Measurements from ENCODE around the gene MYH11.

The MYH11 gene

GRCh38 chr16:15887283-15887682 lies 30.5 kb upstream of the MYH11 start:
- Histone ChIP-seq H3K9me3 (ENCODE audit: insufficient read depth, low read length) (no peaks in the 10 kb centered on the region), H2AFZ (ENCODE audit: low read depth, low read length) (no peak overlapping the region), H3K27me3 (ENCODE audit: low read depth, low read length) (no peaks in the 10 kb centered on the region), H3K4me3 (ENCODE audit: low read length) (peak overlapping the region; percentile 96), H4K20me1 (ENCODE audit: insufficient read depth, low read length) (peaks cover 9% of the 10 kb centered on the region; the same call in 1 of the 2 replicates), H3K4me2 (ENCODE audit: low read length) (peak overlapping the region; percentile 80), H3K79me2 (ENCODE audit: low read length) (peaks cover 49% of the 10 kb centered on the region), H3K36me3 (replicated peaks; ENCODE audit: low read depth, low read length) (no peaks in the 10 kb centered on the region), H3K27ac (ENCODE audit: low read length) (no peak overlapping the region), H3K4me1 (ENCODE audit: low read length) (peaks cover 13% of the 10 kb centered on the region), H3K9ac (ENCODE audit: low read length) (peak overlapping the region; percentile 92)
- TF ChIP-seq, protein P1, sequence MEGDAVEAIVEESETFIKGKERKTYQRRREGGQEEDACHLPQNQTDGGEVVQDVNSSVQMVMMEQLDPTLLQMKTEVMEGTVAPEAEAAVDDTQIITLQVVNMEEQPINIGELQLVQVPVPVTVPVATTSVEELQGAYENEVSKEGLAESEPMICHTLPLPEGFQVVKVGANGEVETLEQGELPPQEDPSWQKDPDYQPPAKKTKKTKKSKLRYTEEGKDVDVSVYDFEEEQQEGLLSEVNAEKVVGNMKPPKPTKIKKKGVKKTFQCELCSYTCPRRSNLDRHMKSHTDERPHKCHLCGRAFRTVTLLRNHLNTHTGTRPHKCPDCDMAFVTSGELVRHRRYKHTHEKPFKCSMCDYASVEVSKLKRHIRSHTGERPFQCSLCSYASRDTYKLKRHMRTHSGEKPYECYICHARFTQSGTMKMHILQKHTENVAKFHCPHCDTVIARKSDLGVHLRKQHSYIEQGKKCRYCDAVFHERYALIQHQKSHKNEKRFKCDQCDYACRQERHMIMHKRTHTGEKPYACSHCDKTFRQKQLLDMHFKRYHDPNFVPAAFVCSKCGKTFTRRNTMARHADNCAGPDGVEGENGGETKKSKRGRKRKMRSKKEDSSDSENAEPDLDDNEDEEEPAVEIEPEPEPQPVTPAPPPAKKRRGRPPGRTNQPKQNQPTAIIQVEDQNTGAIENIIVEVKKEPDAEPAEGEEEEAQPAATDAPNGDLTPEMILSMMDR (IDR thresholded peaks at IDR 0.05; ENCODE audit: low read depth, low read length): no peak
- no peak for TF ChIP-seq EZH2phosphoT487 (IDR thresholded peaks at IDR 0.05; ENCODE audit: low read depth)

DNA sequence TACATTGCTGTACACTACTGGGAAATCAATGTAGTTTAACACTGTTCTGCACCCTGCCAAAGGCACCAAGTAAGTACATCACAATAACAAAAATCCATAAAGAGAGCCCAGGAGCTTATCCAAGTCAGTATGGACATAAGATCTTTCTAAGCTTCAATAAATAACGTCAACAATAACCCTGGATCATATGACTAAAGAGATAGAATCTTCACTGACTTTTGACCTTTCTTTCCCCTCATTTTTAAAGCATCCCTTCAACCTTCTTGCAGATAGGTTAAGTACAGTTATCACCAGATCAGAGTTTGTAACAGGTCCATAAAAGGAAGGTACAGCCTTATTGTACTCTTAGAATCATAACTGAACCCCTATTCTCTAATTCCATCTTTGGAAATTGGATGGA lies 29.2 kb upstream of the MYH11 start:
- H3K36me3 ChIP-seq (replicated peaks; ENCODE audit: low read depth, low read length): peaks cover 4% of the 10 kb centered on the region
- no peak overlapping the region for H3K4me3 ChIP-seq (ENCODE audit: low read length)
- H2AFZ ChIP-seq (ENCODE audit: low read depth, low read length): no peak overlapping the region
- no peak overlapping the region for H3K4me2 ChIP-seq (ENCODE audit: low read length)
- no peak overlapping the region for H3K27ac ChIP-seq (ENCODE audit: low read length)
- H3K27me3 ChIP-seq (ENCODE audit: low read depth, low read length): no peaks in the 10 kb centered on the region
- TF ChIP-seq EZH2phosphoT487 (IDR thresholded peaks at IDR 0.05; ENCODE audit: low read depth): no peak
- TF ChIP-seq, protein P1 (IDR thresholded peaks at IDR 0.05; ENCODE audit: low read depth, low read length): no peak
- H3K9ac ChIP-seq (ENCODE audit: low read length): no peak overlapping the region
- no peaks in the 10 kb centered on the region for H3K9me3 ChIP-seq (ENCODE audit: insufficient read depth, low read length)
- H3K79me2 ChIP-seq (ENCODE audit: low read length): peaks cover 49% of the 10 kb centered on the region
- peaks cover 9% of the 10 kb centered on the region; the same call in 1 of the 2 replicates for H4K20me1 ChIP-seq (ENCODE audit: insufficient read depth, low read length)
- peaks cover 13% of the 10 kb centered on the region for H3K4me1 ChIP-seq (ENCODE audit: low read length)

GRCh38 chr16:15885560-15886001 lies 28.8 kb upstream of the MYH11 start:
- peaks cover 13% of the 10 kb centered on the region for H3K4me1 ChIP-seq (ENCODE audit: low read length)
- H3K79me2 ChIP-seq (ENCODE audit: low read length): peaks cover 49% of the 10 kb centered on the region
- H3K36me3 ChIP-seq (replicated peaks; ENCODE audit: low read depth, low read length): peaks cover 4% of the 10 kb centered on the region
- no peak overlapping the region for H3K4me2 ChIP-seq (ENCODE audit: low read length)
- H3K4me3 ChIP-seq (ENCODE audit: low read length): no peak overlapping the region
- no peak overlapping the region for H3K9ac ChIP-seq (ENCODE audit: low read length)
- H3K27me3 ChIP-seq (ENCODE audit: low read depth, low read length): no peaks in the 10 kb centered on the region
- no peaks in the 10 kb centered on the region for H3K9me3 ChIP-seq (ENCODE audit: insufficient read depth, low read length)
- H4K20me1 ChIP-seq (ENCODE audit: insufficient read depth, low read length): peaks cover 9% of the 10 kb centered on the region; the same call in 1 of the 2 replicates
- H3K27ac ChIP-seq (ENCODE audit: low read length): no peak overlapping the region
- no peak overlapping the region for H2AFZ ChIP-seq (ENCODE audit: low read depth, low read length)
- TF ChIP-seq, protein P1 (IDR thresholded peaks at IDR 0.05; ENCODE audit: low read depth, low read length): no peak
- no peak for TF ChIP-seq EZH2phosphoT487 (IDR thresholded peaks at IDR 0.05; ENCODE audit: low read depth)

GRCh38 chr16:15882563-15882962 lies 25.7 kb upstream of the MYH11 start:
- H3K4me1 ChIP-seq (ENCODE audit: low read length): peaks cover 5% of the 10 kb centered on the region
- TF ChIP-seq EZH2phosphoT487 (IDR thresholded peaks at IDR 0.05; ENCODE audit: low read depth): no peak
- TF ChIP-seq, protein P1 (IDR thresholded peaks at IDR 0.05; ENCODE audit: low read depth, low read length): no peak
- no peaks in the 10 kb centered on the region for H3K9me3 ChIP-seq (ENCODE audit: insufficient read depth, low read length)
- H3K79me2 ChIP-seq (ENCODE audit: low read length): peaks cover 41% of the 10 kb centered on the region
- H3K27me3 ChIP-seq (ENCODE audit: low read depth, low read length): no peaks in the 10 kb centered on the region
- peaks cover 10% of the 10 kb centered on the region for H3K36me3 ChIP-seq (replicated peaks; ENCODE audit: low read depth, low read length)
- H3K4me2 ChIP-seq (ENCODE audit: low read length): no peak overlapping the region
- H4K20me1 ChIP-seq (ENCODE audit: insufficient read depth, low read length): peaks cover 12% of the 10 kb centered on the region; the same call in 1 of the 2 replicates
- no peak overlapping the region for H3K4me3 ChIP-seq (ENCODE audit: low read length)
- no peak overlapping the region for H2AFZ ChIP-seq (ENCODE audit: low read depth, low read length)
- H3K9ac ChIP-seq (ENCODE audit: low read length): no peak overlapping the region
- no peak overlapping the region for H3K27ac ChIP-seq (ENCODE audit: low read length)
